GM12874 (cell line): ENCODE results near the gene SYNE2.

Experiments used
- CTCF ChIP-seq: IDR thresholded peaks from 2 replicates; pipeline ENCODE4 v1.5.1; 2011; ENCODE audit warnings: low read depth, mild to moderate bottlenecking, control low read depth, low read length, moderate library complexity; ENCODE audit not compliant: insufficient read depth

SYNE2 gene

GRCh38 chr14:63974176-63974575 is 121.4 kb downstream of the SYNE2 start:
- no peak for TF ChIP-seq CTCF

GRCh38 chr14:63981569-63981968 is 128.8 kb downstream of the SYNE2 start:
- no peak for TF ChIP-seq CTCF

GRCh38 chr14:63982156-63982555 is 129.4 kb downstream of the SYNE2 start:
- no peak for TF ChIP-seq CTCF

GRCh38 chr14:63982629-63983028 is 129.8 kb downstream of the SYNE2 start:
- no peak for TF ChIP-seq CTCF

- TF ChIP-seq CTCF: no peak
Measured at GRCh38 chr14:63986789-63987533, 134.2 kb downstream of the SYNE2 start.

- TF ChIP-seq CTCF: no peak
Measured at GRCh38 chr14:63988579-63988978, 135.8 kb downstream of the SYNE2 start.

GRCh38 chr14:63991833-63992232 is 139.0 kb downstream of the SYNE2 start:
- TF ChIP-seq CTCF: no peak
